Right atrium auricular region (tissue), 2 donors: ENCODE data around the gene NID2. TPM values are rescaled to one million over a fixed set of nuclear protein-coding genes. Genes with fewer than 3 reads are reported as not detected.

ENCODE experiments used
- DNase-seq: peaks from one replicate; pipeline ENCODE4 v3.0.0-alpha.2; 2019; ENCODE audit warnings: low spot score
- H3K27ac ChIP-seq, 2 donors: fragments of 200-600 bp; sonication (generic); 1 replicate in 1 of 2; 2 replicates in 1 of 2; pipeline ENCODE4 v1.5.1; 2016 to 2019
- H3K27me3 ChIP-seq, 2 donors: fragments of 200-600 bp; sonication (generic); one replicate each; pipeline versions ENCODE4 v1.5.1 to v1.6.0; 2017 to 2019
- H3K36me3 ChIP-seq: fragments of 200-600 bp; sonication (generic); one replicate; pipeline ENCODE4 v1.5.1; 2016
- H3K4me1 ChIP-seq, 2 donors: fragments of 200-600 bp; sonication (generic); one replicate each; pipeline versions ENCODE4 v1.5.1 to v1.6.0; 2017 to 2019
- H3K4me3 ChIP-seq, 2 donors: fragments of 200-600 bp; sonication (generic); 1 replicate in 1 of 2; 2 replicates in 1 of 2; pipeline ENCODE4 v1.5.1; 2017 to 2019; ENCODE audit warnings: mild to moderate bottlenecking in 1 of 2, moderate library complexity in 1 of 2
- H3K9me3 ChIP-seq, 2 donors: fragments of 200-600 bp; sonication (generic); one replicate each; pipeline ENCODE4 v1.5.1; 2019
- total RNA-seq, 2 donors: library from RNA; depleted of rRNA; stranded (reverse); fragments of >200 nt; gene quantifications; one replicate each; pipeline ENCODE4 v1.1.0, GENCODE V29; 2016
- TF ChIP-seq, protein P1 (sequence below), 2 donors: fragments of 200-600 bp; sonication (generic); IDR thresholded peaks; one replicate each; pipeline ENCODE4 v1.5.1; 2019; ENCODE audit warnings: antibody characterized with exemption in 2 of 2

NID2 gene
- total RNA-seq, 2 donors from 2014 or later = 23.0 to 41.2 TPM

DNA sequence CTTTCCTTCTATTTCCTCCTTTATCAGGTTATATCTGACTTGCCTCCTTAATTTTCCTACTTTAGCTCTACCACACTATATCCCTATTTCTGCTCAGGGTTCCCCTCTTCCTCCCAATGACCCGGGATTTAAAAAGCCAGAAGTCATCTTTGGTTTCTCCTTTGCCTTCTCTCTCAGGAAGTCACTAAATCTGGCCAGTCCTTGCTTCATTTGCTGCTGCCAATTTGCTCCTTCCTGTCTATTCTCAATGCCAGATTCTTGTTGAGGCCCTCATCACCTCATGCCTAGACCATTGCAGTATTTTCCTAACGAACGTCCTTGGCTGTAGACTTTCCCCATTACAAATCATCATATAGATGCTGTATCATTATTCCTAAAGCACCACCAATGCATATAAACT is 26.5 kb upstream of the NID2 start:
- no peaks in the 10 kb centered on the region for H3K9me3 ChIP-seq
- TF ChIP-seq, protein P1, sequence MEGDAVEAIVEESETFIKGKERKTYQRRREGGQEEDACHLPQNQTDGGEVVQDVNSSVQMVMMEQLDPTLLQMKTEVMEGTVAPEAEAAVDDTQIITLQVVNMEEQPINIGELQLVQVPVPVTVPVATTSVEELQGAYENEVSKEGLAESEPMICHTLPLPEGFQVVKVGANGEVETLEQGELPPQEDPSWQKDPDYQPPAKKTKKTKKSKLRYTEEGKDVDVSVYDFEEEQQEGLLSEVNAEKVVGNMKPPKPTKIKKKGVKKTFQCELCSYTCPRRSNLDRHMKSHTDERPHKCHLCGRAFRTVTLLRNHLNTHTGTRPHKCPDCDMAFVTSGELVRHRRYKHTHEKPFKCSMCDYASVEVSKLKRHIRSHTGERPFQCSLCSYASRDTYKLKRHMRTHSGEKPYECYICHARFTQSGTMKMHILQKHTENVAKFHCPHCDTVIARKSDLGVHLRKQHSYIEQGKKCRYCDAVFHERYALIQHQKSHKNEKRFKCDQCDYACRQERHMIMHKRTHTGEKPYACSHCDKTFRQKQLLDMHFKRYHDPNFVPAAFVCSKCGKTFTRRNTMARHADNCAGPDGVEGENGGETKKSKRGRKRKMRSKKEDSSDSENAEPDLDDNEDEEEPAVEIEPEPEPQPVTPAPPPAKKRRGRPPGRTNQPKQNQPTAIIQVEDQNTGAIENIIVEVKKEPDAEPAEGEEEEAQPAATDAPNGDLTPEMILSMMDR (IDR thresholded peaks at IDR 0.05) = no peak
- DNase-seq = no peak
- no peaks in the 10 kb centered on the region for H3K27me3 ChIP-seq
- no peaks in the 10 kb centered on the region for H3K4me1 ChIP-seq
- no peak overlapping the region for H3K4me3 ChIP-seq
- no peak overlapping the region for H3K27ac ChIP-seq
- H3K36me3 ChIP-seq = no peaks in the 10 kb centered on the region

DNA sequence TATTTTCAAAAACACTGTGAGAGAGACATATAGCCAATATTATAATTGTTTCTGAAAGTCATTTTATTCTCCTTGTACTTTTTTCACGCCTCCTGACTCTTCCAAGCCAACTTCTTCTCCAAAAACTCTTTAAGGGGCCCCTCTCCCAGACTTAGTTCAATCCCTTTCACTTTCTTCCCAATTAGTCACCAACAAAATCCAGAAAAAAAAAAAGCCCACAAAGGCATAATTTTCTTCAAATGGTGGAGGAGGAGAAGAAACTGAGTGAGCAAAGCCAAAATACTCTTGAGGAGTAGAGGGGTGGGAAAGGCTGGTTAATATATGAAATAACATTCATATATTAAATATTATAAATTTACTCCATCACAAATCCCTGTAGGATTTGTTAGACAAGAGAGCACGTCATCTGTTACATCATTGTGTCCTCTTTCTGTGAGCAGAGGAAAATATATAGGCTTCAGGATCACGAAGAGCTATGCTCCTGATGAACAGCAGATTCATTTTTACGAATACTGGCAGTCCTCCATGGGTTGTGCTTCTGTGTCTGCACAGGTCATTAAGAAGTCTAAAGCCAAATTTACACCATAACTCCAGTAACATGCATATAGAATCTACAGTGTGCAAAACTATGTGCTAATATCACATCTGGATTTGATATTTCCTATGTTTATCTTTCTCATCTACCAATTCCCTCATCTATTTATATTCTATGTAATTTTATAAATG is 25.9 kb upstream of the NID2 start:
- no peaks in the 10 kb centered on the region for H3K36me3 ChIP-seq
- DNase-seq = no peak
- no peaks in the 10 kb centered on the region for H3K27me3 ChIP-seq
- no peaks in the 10 kb centered on the region for H3K9me3 ChIP-seq
- H3K4me3 ChIP-seq = no peak overlapping the region
- no peak overlapping the region for H3K27ac ChIP-seq
- TF ChIP-seq, protein P1 (IDR thresholded peaks at IDR 0.05) = no peak
- H3K4me1 ChIP-seq = peaks cover 0 to under 1% of the 10 kb centered on the region in 2 donors

DNA sequence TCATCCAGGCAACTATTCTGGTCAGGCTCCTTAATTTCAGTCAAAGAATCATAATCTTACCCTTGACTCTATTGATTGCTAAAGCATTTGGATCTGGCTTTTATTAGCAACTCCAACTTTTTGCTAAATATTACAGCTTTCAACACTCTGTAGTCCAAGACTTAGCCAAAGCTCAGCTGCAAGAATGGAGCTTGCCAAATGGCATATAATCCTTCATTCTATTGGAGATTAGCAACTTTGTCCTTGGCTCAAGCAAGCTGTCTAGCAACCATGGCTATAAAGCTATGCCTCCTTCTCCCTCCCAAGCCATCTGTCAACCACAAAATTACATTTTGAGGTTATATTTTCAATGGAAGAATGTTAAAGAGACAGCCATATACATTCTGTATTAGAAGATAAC is 23.1 kb upstream of the NID2 start:
- TF ChIP-seq, protein P1 (IDR thresholded peaks at IDR 0.05) = no peak
- Histone ChIP-seq H3K36me3 (no peaks in the 10 kb centered on the region), H3K27me3 (no peaks in the 10 kb centered on the region), H3K4me1 (peaks cover 0 to 6% of the 10 kb centered on the region in 2 donors), H3K27ac (no peak overlapping the region), H3K4me3 (no peak overlapping the region), H3K9me3 (no peaks in the 10 kb centered on the region)
- no peak for DNase-seq

DNA sequence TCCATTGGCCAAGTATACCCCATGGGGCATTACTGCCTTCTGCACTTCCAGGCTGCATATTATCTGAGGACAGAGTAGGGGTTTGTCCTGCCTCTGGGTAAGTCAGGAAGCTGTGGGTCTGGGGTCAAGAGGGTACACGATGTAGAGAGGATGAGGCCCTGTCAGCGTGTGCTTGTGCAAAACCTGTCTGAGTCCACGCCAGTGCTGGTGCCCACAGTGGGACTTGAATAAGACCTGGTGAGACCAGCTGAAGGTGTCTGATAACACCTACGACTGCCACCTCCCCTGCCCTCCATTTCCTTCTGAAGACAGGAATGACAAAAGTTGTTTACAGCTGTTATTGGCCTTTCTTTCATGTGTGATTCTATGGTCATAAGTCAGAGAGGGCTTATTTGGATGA is 22.1 kb upstream of the NID2 start:
- TF ChIP-seq, protein P1 (IDR thresholded peaks at IDR 0.05) = no peak
- H3K27me3 ChIP-seq = no peaks in the 10 kb centered on the region
- peaks cover 0 to 6% of the 10 kb centered on the region in 2 donors for H3K4me1 ChIP-seq
- H3K9me3 ChIP-seq = no peaks in the 10 kb centered on the region
- H3K27ac ChIP-seq = no peak overlapping the region
- H3K36me3 ChIP-seq = no peaks in the 10 kb centered on the region
- no peak overlapping the region for H3K4me3 ChIP-seq
- no peak for DNase-seq

DNA sequence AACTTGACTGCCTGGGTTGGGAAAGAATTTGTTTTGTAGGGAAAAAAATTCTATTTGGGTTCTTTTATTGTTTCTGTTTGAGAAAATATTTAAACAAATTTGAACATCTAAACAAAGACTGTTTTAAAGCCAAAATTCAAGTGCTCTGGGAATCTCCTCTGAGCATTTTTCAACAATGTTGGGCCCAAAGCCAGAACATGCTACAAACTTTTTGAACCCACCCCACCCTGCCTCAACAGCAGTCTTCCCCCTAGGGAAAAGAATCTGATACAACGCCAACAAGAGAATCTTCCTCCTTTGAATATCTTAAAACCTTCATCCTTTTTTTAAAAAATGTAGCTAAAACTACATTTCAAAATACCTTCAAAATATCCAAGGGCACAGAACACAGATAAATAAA is 20.4 kb upstream of the NID2 start:
- no peak for DNase-seq

More for the DNA sequence above, 20.4 kb upstream of the NID2 start:
- Histone ChIP-seq H3K27ac (no peak overlapping the region), H3K36me3 (no peaks in the 10 kb centered on the region), H3K27me3 (no peaks in the 10 kb centered on the region), H3K9me3 (peaks cover 0 to 7% of the 10 kb centered on the region in 2 donors), H3K4me3 (no peak overlapping the region), H3K4me1 (peaks cover 0 to 6% of the 10 kb centered on the region in 2 donors)
- TF ChIP-seq, protein P1 (IDR thresholded peaks at IDR 0.05) = no peak
